ENCODE data around the gene SELPLG.
"Not testable (repeated sequence)": the region's sequence is repeated elsewhere in the genome, so short reads cannot be mapped to it uniquely, and the experiment has no call there.

The SELPLG gene

DNA sequence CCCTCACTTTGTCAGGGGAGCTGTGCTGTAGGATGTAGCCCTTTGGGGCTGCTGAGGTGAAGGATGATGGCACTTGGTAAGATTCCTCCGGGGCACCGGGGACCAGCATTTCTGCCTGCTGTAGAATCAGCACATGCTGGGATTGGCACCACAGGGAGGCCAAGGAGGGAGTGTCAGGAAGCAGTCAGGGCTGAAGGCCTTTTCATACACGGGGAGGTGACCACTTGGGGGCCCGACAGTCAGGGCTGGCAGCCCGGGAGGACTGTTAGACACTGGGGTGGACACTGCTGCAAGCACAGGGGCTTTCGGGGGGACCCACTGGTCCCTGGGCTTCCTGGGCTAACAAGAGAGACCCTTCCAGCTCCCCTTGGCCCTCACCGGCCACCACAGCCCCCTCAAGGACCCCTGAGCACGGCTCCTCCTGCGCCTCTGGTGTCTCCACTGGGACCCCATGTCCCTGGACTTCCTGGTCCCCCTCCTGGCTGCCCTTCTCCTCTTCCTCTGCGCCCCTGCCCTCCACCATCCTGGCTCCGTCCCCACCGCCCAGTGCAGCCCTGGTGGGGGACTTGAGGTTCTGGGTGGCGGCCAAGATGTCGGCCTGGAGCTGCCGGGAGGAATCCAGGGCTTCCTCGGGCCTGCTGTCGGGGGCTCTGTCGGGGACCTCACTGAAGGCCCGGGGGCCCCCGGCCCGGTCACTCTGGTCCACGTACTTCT lies 42.3 kb downstream of the SELPLG start:
- Histone ChIP-seq H3K27me3 (ENCODE audit: insufficient read depth, poor library complexity, severe bottlenecking) (no peaks in the 10 kb centered on the region), H3K27ac (replicated peaks) (no peak overlapping the region), H3K4me3 (replicated peaks; ENCODE audit: insufficient read depth, low read length) (no peak overlapping the region)
- DNase-seq (ENCODE audit: low read depth in 1 of 2, low spot score in 1 of 2): no peak
- TF ChIP-seq GABPA (IDR thresholded peaks at IDR 0.05; ENCODE audit: low read depth) (no peak), SPI1 (IDR thresholded peaks at IDR 0.05; ENCODE audit: borderline replicate concordance, low read depth) (no peak), POLR2AphosphoS5 (IDR thresholded peaks at IDR 0.05; ENCODE audit: low read depth) (no peak)
- TF ChIP-seq, protein P1, sequence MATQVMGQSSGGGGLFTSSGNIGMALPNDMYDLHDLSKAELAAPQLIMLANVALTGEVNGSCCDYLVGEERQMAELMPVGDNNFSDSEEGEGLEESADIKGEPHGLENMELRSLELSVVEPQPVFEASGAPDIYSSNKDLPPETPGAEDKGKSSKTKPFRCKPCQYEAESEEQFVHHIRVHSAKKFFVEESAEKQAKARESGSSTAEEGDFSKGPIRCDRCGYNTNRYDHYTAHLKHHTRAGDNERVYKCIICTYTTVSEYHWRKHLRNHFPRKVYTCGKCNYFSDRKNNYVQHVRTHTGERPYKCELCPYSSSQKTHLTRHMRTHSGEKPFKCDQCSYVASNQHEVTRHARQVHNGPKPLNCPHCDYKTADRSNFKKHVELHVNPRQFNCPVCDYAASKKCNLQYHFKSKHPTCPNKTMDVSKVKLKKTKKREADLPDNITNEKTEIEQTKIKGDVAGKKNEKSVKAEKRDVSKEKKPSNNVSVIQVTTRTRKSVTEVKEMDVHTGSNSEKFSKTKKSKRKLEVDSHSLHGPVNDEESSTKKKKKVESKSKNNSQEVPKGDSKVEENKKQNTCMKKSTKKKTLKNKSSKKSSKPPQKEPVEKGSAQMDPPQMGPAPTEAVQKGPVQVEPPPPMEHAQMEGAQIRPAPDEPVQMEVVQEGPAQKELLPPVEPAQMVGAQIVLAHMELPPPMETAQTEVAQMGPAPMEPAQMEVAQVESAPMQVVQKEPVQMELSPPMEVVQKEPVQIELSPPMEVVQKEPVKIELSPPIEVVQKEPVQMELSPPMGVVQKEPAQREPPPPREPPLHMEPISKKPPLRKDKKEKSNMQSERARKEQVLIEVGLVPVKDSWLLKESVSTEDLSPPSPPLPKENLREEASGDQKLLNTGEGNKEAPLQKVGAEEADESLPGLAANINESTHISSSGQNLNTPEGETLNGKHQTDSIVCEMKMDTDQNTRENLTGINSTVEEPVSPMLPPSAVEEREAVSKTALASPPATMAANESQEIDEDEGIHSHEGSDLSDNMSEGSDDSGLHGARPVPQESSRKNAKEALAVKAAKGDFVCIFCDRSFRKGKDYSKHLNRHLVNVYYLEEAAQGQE (IDR thresholded peaks at IDR 0.05; ENCODE audit: insufficient replicate concordance, low read depth): no peak
- TF ChIP-seq, protein P2, sequence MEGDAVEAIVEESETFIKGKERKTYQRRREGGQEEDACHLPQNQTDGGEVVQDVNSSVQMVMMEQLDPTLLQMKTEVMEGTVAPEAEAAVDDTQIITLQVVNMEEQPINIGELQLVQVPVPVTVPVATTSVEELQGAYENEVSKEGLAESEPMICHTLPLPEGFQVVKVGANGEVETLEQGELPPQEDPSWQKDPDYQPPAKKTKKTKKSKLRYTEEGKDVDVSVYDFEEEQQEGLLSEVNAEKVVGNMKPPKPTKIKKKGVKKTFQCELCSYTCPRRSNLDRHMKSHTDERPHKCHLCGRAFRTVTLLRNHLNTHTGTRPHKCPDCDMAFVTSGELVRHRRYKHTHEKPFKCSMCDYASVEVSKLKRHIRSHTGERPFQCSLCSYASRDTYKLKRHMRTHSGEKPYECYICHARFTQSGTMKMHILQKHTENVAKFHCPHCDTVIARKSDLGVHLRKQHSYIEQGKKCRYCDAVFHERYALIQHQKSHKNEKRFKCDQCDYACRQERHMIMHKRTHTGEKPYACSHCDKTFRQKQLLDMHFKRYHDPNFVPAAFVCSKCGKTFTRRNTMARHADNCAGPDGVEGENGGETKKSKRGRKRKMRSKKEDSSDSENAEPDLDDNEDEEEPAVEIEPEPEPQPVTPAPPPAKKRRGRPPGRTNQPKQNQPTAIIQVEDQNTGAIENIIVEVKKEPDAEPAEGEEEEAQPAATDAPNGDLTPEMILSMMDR (IDR thresholded peaks at IDR 0.05; ENCODE audit: insufficient read depth, low read length): no peak

DNA sequence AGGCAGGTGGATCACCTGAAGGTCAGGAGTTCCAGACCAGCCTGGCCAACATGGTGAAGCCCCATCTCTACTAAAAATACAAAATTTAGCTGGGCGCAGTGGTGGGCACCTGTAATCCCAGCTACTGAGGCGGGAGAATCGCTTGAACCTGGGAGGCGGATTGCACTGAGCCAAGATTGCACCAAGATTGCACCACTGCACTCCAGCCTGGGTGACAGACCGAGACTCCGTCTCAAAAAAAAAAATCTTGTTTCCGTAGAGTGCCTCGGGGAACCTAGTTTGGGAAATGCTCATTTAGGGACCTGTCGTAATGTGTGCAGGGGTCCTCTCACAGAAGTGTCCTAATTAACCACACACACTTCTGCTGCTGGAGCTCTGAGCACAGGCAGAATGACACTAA lies 43.2 kb downstream of the SELPLG start:
- not testable (repeated sequence) for DNase-seq (ENCODE audit: low read depth in 1 of 2, low spot score in 1 of 2); H3K4me3 ChIP-seq (replicated peaks; ENCODE audit: insufficient read depth, low read length); H3K27ac ChIP-seq (replicated peaks); H3K27me3 ChIP-seq (ENCODE audit: insufficient read depth, poor library complexity, severe bottlenecking)

DNA sequence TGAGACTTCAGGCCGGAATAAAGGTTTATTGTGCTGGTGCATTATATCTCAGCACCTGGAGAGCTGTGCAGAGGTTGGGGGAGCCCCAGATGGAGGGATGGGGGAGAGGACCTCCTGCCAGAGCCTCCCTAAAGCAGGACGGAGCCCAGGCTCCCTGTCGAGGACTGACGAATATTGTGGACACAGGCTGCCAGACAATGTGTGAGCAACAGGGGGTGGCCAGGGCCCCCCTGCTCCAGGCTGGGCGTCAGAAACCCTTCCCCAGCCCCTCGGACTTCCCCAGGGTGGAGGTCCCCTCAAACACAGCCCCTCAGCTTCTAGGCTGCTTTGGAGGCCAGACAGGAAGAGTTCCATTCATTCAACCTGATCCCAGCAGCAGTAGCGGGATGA lies 43.9 kb downstream of the SELPLG start:
- no peak overlapping the region for H3K27ac ChIP-seq (replicated peaks)
- DNase-seq (ENCODE audit: low read depth in 1 of 2, low spot score in 1 of 2): no peak

More for the DNA sequence above, 43.9 kb downstream of the SELPLG start:
- Histone ChIP-seq H3K4me3 (replicated peaks; ENCODE audit: insufficient read depth, low read length) (no peak overlapping the region), H3K27me3 (ENCODE audit: insufficient read depth, poor library complexity, severe bottlenecking) (no peaks in the 10 kb centered on the region)
- TF ChIP-seq, protein P2 (IDR thresholded peaks at IDR 0.05; ENCODE audit: insufficient read depth, low read length): no peak
- TF ChIP-seq SPI1 (IDR thresholded peaks at IDR 0.05; ENCODE audit: borderline replicate concordance, low read depth): no peak
- TF ChIP-seq POLR2AphosphoS5 (IDR thresholded peaks at IDR 0.05; ENCODE audit: low read depth): no peak
- TF ChIP-seq GABPA (IDR thresholded peaks at IDR 0.05; ENCODE audit: low read depth): no peak
- TF ChIP-seq, protein P1 (IDR thresholded peaks at IDR 0.05; ENCODE audit: insufficient replicate concordance, low read depth): no peak
